Activated CD8-positive, alpha-beta T cell treated with anti-CD3 and anti-CD28 coated beads, Interleukin-2, amount 10 ng/mL, durations not matched to agents 7 days and 5 days (primary cell): ENCODE data around the gene IRF4. TPM values are rescaled to one million over a fixed set of nuclear protein-coding genes. Genes with fewer than 3 reads are reported as not detected.

Source experiments
- ATAC-seq: fragments of 150-1000 bp; cut with Tn5 transposase; one replicate; pipeline ENCODE4 v1.10.0; 2021; ENCODE audit warnings: moderate library complexity
- CTCF ChIA-PET: fragments of 350-600 bp; sonication (Branson Sonifier 250); formaldehyde crosslinking; loops from one replicate; lab custom pipeline; 2021; ENCODE audit warnings: antibody characterized with exemption; lab: Charles Lee
- POLR2A ChIA-PET: fragments of 350-600 bp; sonication (Branson Sonifier 250); formaldehyde crosslinking; loops from one replicate; lab custom pipeline; 2021; ENCODE audit warnings: antibody characterized with exemption; lab: Charles Lee
- DNase-seq: peaks from one replicate; pipeline ENCODE4 v3.0.0-alpha.2; 2020
- H3K27ac Mint-ChIP-seq: one replicate; pipeline ENCODE4 v1.8.0; 2021; ENCODE audit warnings: mild to moderate bottlenecking, mixed read lengths
- H3K27me3 Mint-ChIP-seq: one replicate; pipeline ENCODE4 v1.8.0; 2021; ENCODE audit warnings: low read depth, mixed read lengths
- H3K36me3 Mint-ChIP-seq: one replicate; pipeline ENCODE4 v1.8.0; 2021; ENCODE audit warnings: low read depth, mixed read lengths
- H3K4me1 Mint-ChIP-seq: one replicate; pipeline ENCODE4 v1.8.0; 2021; ENCODE audit warnings: low read depth, mixed read lengths
- H3K4me3 Mint-ChIP-seq: one replicate; pipeline ENCODE4 v1.8.0; 2021; ENCODE audit warnings: mild to moderate bottlenecking, mixed read lengths
- H3K9me3 Mint-ChIP-seq: one replicate; pipeline ENCODE4 v1.8.0; 2022; ENCODE audit warnings: mixed read lengths; ENCODE audit not compliant: insufficient read depth
- total RNA-seq, 2 experiments: library from RNA; stranded (reverse); gene quantifications; one replicate each; pipeline ENCODE4 v1.2.3, GENCODE V29; 2021

IRF4 gene
- total RNA-seq, 2 experiments from 2014 or later, result 91.2 to 95.2 TPM

- DNase-seq, result no peak
- H3K9me3 Mint-ChIP-seq, result no peaks in the 10 kb centered on the region
- H3K27ac Mint-ChIP-seq, result no peak overlapping the region
- peaks cover 19% of the 10 kb centered on the region for H3K4me1 Mint-ChIP-seq
- ChIA-PET CTCF (interaction anchor here (3.5 kb wide), 1 partner anchor 166 kb away, joined by 8 read pairs; no protein-coding TSS in a partner anchor), POLR2A (no interaction called here)
- ATAC-seq, result no peak
- no peaks in the 10 kb centered on the region for H3K27me3 Mint-ChIP-seq
- no peak overlapping the region for H3K4me3 Mint-ChIP-seq
- H3K36me3 Mint-ChIP-seq, result peaks cover 4% of the 10 kb centered on the region
These were observed 36.8 kb upstream of the IRF4 start for GRCh38 chr6:354631-355280.

- Mint-ChIP-seq H3K27me3 (no peaks in the 10 kb centered on the region), H3K4me3 (no peak overlapping the region), H3K4me1 (peaks cover 19% of the 10 kb centered on the region), H3K27ac (no peak overlapping the region), H3K36me3 (no peaks in the 10 kb centered on the region), H3K9me3 (no peaks in the 10 kb centered on the region)
- DNase-seq (no peak), ATAC-seq (no peak)
- CTCF ChIA-PET, result interaction anchor here (0.6 to 1.4 kb wide), 2 partner anchors 44 to 167 kb away, joined by 4 to 5 read pairs; no protein-coding TSS in a partner anchor
- POLR2A ChIA-PET, result no interaction called here
These were observed 36.0 kb upstream of the IRF4 start for GRCh38 chr6:355373-356208.

GRCh38 chr6:356828-357251, 34.7 kb upstream of the IRF4 start:
- Mint-ChIP-seq H3K27ac (no peak overlapping the region), H3K4me1 (peaks cover 19% of the 10 kb centered on the region), H3K27me3 (no peaks in the 10 kb centered on the region), H3K36me3 (no peaks in the 10 kb centered on the region), H3K4me3 (no peak overlapping the region), H3K9me3 (no peaks in the 10 kb centered on the region)
- POLR2A ChIA-PET, result no interaction called here
- CTCF ChIA-PET, result interaction anchor here (0.7 to 1.4 kb wide), 2 partner anchors 168 to 188 kb away, joined by 3 to 5 read pairs; no protein-coding TSS in a partner anchor
- ATAC-seq, result no peak
- no peak for DNase-seq

GRCh38 chr6:357261-357790, 34.2 kb upstream of the IRF4 start:
- POLR2A ChIA-PET, result no interaction called here
- CTCF ChIA-PET, result no interaction called here
- Mint-ChIP-seq H3K9me3 (peaks cover 2% of the 10 kb centered on the region), H3K27me3 (no peaks in the 10 kb centered on the region), H3K4me1 (peaks cover 19% of the 10 kb centered on the region), H3K36me3 (no peaks in the 10 kb centered on the region), H3K4me3 (no peak overlapping the region), H3K27ac (no peak overlapping the region)
- ATAC-seq (no peak), DNase-seq (no peak)

GRCh38 chr6:357791-358341, 33.7 kb upstream of the IRF4 start:
- no peak overlapping the region for H3K27ac Mint-ChIP-seq
- peaks cover 16% of the 10 kb centered on the region for H3K4me1 Mint-ChIP-seq
- ATAC-seq, result no peak
- H3K9me3 Mint-ChIP-seq, result peaks cover 7% of the 10 kb centered on the region
- DNase-seq, result no peak
- ChIA-PET CTCF (no interaction called here), POLR2A (no interaction called here)
- no peaks in the 10 kb centered on the region for H3K36me3 Mint-ChIP-seq
- no peak overlapping the region for H3K4me3 Mint-ChIP-seq
- H3K27me3 Mint-ChIP-seq, result no peaks in the 10 kb centered on the region

- H3K27me3 Mint-ChIP-seq, result no peaks in the 10 kb centered on the region
- no peak for DNase-seq
- ATAC-seq, result no peak
- peaks cover 10% of the 10 kb centered on the region for H3K4me1 Mint-ChIP-seq
- peak overlapping the region; percentile 35 for H3K27ac Mint-ChIP-seq
- ChIA-PET CTCF (no interaction called here), POLR2A (no interaction called here)
- H3K36me3 Mint-ChIP-seq, result no peaks in the 10 kb centered on the region
- H3K4me3 Mint-ChIP-seq, result no peak overlapping the region
- peaks cover 7% of the 10 kb centered on the region for H3K9me3 Mint-ChIP-seq
These were observed 33.1 kb upstream of the IRF4 start for GRCh38 chr6:358432-358831.

GRCh38 chr6:358847-359246, 32.7 kb upstream of the IRF4 start:
- Mint-ChIP-seq H3K4me3 (no peak overlapping the region), H3K27me3 (no peaks in the 10 kb centered on the region), H3K27ac (no peak overlapping the region), H3K9me3 (peaks cover 7% of the 10 kb centered on the region), H3K4me1 (peaks cover 10% of the 10 kb centered on the region), H3K36me3 (no peaks in the 10 kb centered on the region)
- CTCF ChIA-PET, result no interaction called here
- DNase-seq (no peak), ATAC-seq (no peak)
- POLR2A ChIA-PET, result no interaction called here

- CTCF ChIA-PET, result no interaction called here
- Mint-ChIP-seq H3K4me1 (peaks cover 10% of the 10 kb centered on the region), H3K27me3 (no peaks in the 10 kb centered on the region), H3K9me3 (peaks cover 12% of the 10 kb centered on the region), H3K27ac (no peak overlapping the region), H3K36me3 (no peaks in the 10 kb centered on the region), H3K4me3 (no peak overlapping the region)
- ATAC-seq (no peak), DNase-seq (no peak)
- POLR2A ChIA-PET, result interaction anchor here (1.1 kb wide), 1 partner anchor 10 kb away, joined by 4 read pairs; no protein-coding TSS in a partner anchor
These were observed 32.1 kb upstream of the IRF4 start for GRCh38 chr6:359261-360035.

GRCh38 chr6:360349-360748, 31.2 kb upstream of the IRF4 start:
- H3K4me3 Mint-ChIP-seq, result no peak overlapping the region
- POLR2A ChIA-PET, result interaction anchor here (1.0 to 1.1 kb wide), 2 partner anchors 10 to 29 kb away, joined by 3 to 4 read pairs; no protein-coding TSS in a partner anchor
- ATAC-seq, result no peak

GRCh38 chr6:360764-361373, 30.7 kb upstream of the IRF4 start:
- no peak overlapping the region for H3K27ac Mint-ChIP-seq
- H3K27me3 Mint-ChIP-seq, result no peaks in the 10 kb centered on the region
- no peak overlapping the region for H3K4me3 Mint-ChIP-seq
- ChIA-PET POLR2A (interaction anchor here (1.0 kb wide), 1 partner anchor 28 kb away, joined by 3 read pairs; no protein-coding TSS in a partner anchor), CTCF (interaction anchor here (0.9 to 1.6 kb wide), 3 partner anchors 9 to 172 kb away, joined by 3 to 6 read pairs (median 3); no protein-coding TSS in a partner anchor)
- no peaks in the 10 kb centered on the region for H3K36me3 Mint-ChIP-seq
- DNase-seq (no peak), ATAC-seq (no peak)
- peaks cover 14% of the 10 kb centered on the region for H3K9me3 Mint-ChIP-seq
- H3K4me1 Mint-ChIP-seq, result peaks cover 10% of the 10 kb centered on the region

More at GRCh38 chr6:360349-360748, 31.2 kb upstream of the IRF4 start:
- no peak for DNase-seq
- Mint-ChIP-seq H3K4me1 (peaks cover 10% of the 10 kb centered on the region), H3K27me3 (no peaks in the 10 kb centered on the region), H3K36me3 (no peaks in the 10 kb centered on the region), H3K27ac (no peak overlapping the region), H3K9me3 (peaks cover 14% of the 10 kb centered on the region)
- CTCF ChIA-PET, result interaction anchor here (0.9 to 1.6 kb wide), 3 partner anchors 9 to 172 kb away, joined by 3 to 6 read pairs (median 3); no protein-coding TSS in a partner anchor
